SW480 (cell line): Measurements from ENCODE around the gene DCP2.
"Not testable (repeated sequence)": the region's sequence is repeated elsewhere in the genome, so short reads cannot be mapped to it uniquely, and the experiment has no call there.

Experiments used
- DNase-seq: peaks from one replicate; pipeline ENCODE4 v3.0.0-alpha.2; 2016; ENCODE audit warnings: low spot score

Gene DCP2

GRCh38 chr5:112976432-112977309 lies at the start of gene DCP2:
Gene DCP2, plus strand, starts transcription at chr5:112976798. Its CDS starts 136 bp downstream, at chr5:112976934.
- DNase-seq: peak; percentile 100

- DNase-seq: no peak
Observed at GRCh38 chr5:112929336-112930081, 47.1 kb upstream of the DCP2 start.

GRCh38 chr5:112930082-112930344 lies 46.6 kb upstream of the DCP2 start:
- DNase-seq: no peak

- no peak for DNase-seq
Observed at GRCh38 chr5:112931473-112931872, 45.1 kb upstream of the DCP2 start.

GRCh38 chr5:112933105-112933504 lies 43.5 kb upstream of the DCP2 start:
- no peak for DNase-seq

- no peak for DNase-seq
Observed at GRCh38 chr5:112933651-112934365, 42.8 kb upstream of the DCP2 start.

GRCh38 chr5:112934366-112934663 lies 42.3 kb upstream of the DCP2 start:
- DNase-seq: no peak

- DNase-seq: no peak
Observed at GRCh38 chr5:112935675-112936074, 40.9 kb upstream of the DCP2 start.

GRCh38 chr5:112938286-112938685 lies 38.3 kb upstream of the DCP2 start:
- DNase-seq: no peak

GRCh38 chr5:112940670-112941069 lies 35.9 kb upstream of the DCP2 start:
- DNase-seq: no peak

- DNase-seq: no peak
Observed at GRCh38 chr5:112948458-112948857, 28.1 kb upstream of the DCP2 start.

- no peak for DNase-seq
Observed at GRCh38 chr5:112951124-112951702, 25.4 kb upstream of the DCP2 start.

GRCh38 chr5:112956606-112957005 lies 20.0 kb upstream of the DCP2 start:
- no peak for DNase-seq

GRCh38 chr5:112957036-112957808 lies 19.4 kb upstream of the DCP2 start:
- DNase-seq: no peak

- peak; percentile 46 for DNase-seq
Observed at GRCh38 chr5:112958093-112959088, 18.2 kb upstream of the DCP2 start.

- DNase-seq: not testable (repeated sequence)
Observed at GRCh38 chr5:112959872-112960271, 16.7 kb upstream of the DCP2 start.

- DNase-seq: no peak
Observed at GRCh38 chr5:112960315-112960714, 16.3 kb upstream of the DCP2 start.

- DNase-seq: no peak
Observed at GRCh38 chr5:112960863-112961504, 15.6 kb upstream of the DCP2 start.

- DNase-seq: not testable (repeated sequence)
Observed at GRCh38 chr5:112963374-112963733, 13.2 kb upstream of the DCP2 start.

- DNase-seq: no peak
Observed at GRCh38 chr5:112965733-112966306, 10.8 kb upstream of the DCP2 start.
